HG03565 (cell line): Measurements from ENCODE around the gene BCKDK.

Experiments used
- ATAC-seq: cut with Tn5 transposase; IDR thresholded peaks from one replicate; pipeline ENCODE4 v1.9.1; 2021; ENCODE audit warnings: mild to moderate bottlenecking, moderate library complexity; ENCODE audit not compliant: unreplicated experiment

Gene BCKDK

DNA sequence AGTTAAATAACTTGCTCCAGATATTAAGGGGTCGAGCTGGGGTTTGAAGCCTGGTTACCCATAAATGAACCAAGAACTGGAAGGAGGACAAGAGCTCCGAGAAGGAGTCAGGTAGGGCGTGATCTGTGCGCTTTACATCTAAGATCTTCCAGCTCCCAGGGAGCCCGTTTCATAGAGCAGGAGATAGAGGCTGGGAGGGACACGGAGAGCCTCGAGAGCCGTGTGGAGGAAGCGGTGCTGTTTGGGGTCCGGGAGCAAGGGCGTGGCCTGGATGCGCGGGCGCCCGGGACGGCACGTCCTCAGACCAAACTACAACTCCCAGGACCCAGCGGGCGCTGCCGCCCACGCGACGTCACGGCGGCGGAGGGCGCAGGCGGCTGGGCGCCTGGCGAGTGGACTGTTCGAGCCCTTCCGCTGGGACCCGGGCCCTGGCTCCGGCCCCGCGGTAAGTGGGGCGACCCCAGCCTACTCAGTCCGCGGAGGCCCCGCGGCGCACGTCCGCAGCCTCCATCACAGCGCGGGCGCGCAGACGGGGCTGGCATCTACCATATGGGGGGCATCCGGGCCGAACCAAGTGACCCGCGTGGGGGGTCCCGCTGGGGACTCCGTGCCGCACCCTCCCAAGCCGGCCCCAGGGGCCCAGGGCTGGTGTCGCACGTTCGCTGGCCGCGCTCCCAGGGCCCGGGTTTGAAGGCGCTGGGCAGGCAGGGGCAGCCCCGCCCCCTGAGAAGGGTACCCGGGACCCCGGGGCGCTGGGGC, at the start of gene BCKDK:
Gene BCKDK, plus strand, starts transcription at position 352 of the 759 bp plus-strand sequence. CDS start 838 bp downstream, outside the sequence.
- peak; percentile 77 for ATAC-seq

DNA sequence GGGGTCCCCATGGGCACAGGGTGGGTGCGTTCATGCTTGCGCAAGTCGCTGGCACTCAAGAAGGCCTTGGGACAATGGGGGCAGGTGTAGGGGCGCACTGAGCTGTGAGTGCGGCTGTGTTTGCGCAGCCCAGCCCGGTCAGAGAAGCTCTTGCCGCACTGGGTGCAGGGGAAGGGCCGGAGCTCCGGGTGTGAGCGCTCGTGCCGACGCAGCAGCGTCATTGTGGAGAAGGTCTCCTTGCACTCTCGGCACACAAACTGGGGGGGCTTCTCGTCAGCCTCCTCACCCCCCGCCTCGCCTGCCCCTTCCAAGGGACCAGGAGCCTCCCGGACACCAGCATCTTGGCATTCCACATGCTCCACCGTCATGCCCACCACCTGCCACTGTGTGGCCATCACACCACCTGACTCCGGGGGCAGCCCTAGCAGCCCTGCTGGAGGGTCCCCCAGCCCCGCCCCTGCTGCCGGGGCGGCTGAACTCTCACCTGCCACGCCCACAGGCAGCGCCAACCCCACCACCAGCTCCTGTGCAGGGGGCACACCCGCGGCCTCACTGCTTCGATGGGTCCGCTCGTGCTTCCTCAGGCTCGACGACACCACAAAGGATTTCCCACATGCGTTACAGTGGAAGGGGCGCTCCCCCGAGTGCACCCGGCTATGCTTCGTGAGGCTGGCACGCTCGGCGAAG, 46.9 kb upstream of the BCKDK start:
- ATAC-seq, result no peak

DNA sequence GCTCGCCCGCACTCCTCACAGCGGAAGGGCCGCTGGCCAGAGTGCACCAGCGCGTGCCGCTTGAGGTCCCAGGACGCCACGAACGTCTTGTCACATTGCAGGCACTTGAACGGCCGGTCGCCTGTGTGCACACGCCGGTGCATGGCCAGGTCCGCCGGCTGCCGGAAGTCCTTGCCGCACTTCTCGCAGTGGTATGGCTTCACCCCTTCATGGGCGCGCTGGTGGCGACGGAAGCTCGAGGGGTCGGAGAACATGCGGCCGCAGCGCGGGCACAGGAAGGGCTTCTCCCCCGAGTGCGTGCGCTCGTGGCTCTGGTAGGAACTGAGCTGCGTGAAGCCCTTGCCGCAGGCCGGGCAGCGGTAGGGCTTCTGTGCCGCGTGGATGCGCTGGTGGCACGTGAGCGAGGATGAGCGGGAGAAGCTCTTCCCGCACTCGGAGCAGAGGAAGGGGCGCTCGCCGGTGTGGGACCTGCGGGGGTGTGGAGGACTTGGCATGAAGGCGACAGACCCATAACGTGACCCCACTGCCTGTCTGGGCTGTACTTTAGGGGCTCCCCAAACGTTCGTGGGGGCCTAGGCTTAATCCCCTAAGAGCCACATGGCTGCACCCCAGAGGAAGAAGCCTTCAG, 46.3 kb upstream of the BCKDK start:
- ATAC-seq, result no peak

GRCh38 chr16:31063495-31063842, 44.7 kb upstream of the BCKDK start:
- ATAC-seq, result no peak

DNA sequence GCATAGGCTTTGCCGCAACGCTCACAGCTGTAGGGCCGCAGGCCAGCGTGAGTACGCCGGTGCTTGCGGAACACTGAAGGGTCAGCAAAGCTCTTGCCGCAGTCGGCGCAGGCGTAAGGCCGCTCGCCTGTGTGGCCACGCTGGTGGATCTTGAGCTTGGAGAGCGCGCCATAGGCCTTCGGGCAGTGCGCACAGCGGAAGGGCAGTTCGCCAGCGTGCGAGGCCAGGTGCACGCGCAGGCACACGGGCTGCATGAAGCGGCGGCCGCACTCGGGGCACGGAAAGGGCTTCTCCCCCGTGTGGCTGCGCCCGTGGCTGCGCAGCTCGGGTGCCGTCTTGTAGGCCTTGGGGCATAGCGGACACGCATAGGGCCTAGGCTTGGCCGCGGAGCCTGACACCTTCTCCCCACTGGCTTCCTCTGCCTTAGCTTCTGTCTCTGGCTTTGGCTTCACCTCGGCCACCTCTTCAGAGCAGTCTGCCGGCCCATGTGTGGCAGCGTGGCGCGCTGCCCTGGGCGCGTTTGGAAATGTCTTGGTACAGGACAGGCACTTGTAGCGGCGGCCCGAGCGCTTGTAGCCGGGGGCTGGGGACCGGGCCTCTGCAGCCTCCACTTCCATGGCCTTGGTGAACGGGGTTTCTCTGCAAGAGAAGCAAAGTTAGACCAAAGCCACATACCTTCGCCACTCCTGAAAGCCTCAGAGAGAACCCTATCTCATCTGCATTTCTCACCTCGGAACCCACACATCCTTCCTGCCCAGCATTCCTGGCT, 44.2 kb upstream of the BCKDK start:
- ATAC-seq, result no peak

DNA sequence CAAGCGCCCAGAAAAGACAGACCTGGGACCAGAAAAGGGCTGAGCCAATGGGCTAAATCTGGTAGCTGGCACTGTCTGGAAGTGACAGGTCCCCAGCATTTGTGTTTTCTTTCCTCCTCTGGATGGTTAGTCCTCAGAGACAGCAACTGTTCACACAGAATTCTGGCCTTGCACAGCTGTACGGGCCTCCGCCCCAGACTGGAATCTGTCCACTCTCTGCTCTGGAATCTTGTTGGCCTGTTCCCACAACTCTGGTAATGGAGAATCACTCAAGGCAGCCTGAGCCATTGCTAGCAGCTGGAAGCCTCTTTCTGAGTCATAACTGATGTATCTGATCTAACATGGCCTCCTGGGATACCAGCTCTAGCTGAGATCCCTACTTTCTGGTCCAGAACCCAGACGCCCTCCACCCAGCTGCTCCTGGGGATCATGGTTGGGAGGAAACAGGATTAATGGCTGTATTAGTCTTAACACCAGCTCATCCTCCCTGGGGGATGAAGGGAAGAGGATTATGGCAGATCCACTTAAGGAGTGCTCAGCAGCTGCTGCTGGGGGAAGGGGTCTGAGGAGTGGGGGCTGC, 43.2 kb upstream of the BCKDK start:
- no peak for ATAC-seq

DNA sequence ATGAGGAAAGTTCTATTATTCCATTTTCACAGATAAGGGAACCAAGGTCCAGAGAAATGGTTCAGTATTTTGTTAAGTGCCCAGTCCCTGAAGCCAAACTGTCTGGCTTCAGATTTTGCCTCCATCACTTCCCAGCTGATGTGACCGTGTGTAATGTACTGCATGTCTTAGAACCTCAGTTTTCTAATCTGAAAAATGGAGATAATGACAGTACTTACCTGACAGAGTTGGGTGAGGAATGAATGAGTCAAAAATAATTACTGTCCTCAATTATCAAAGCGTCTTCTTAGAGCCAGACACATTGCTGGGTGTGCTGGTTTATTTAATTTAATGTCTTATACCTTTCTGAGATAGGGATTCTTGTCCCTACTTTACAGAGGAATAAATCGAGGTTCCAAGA, 40.8 kb upstream of the BCKDK start:
- ATAC-seq, result no peak

DNA sequence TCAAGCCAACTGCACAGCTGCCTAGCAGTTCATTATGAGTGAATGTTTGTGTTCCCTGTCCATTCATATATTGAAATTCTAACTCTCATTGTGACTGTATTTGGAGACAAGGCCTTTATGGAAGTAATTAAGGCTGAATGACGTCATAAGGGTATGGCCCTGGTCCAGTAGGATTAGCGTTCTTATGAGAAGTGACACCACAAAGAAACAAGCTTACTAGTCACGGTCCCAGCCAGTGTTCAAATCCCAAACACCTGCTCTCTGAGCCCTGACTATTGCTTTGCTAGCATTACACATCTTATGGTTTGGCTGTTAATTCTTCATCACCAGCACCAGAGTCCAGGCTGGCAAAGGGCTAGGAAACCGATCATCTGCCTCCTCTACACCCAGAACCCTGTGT, 36.3 kb upstream of the BCKDK start:
- ATAC-seq, result no peak

- no peak for ATAC-seq
Measured at GRCh38 chr16:31072540-31073141, 35.5 kb upstream of the BCKDK start.

DNA sequence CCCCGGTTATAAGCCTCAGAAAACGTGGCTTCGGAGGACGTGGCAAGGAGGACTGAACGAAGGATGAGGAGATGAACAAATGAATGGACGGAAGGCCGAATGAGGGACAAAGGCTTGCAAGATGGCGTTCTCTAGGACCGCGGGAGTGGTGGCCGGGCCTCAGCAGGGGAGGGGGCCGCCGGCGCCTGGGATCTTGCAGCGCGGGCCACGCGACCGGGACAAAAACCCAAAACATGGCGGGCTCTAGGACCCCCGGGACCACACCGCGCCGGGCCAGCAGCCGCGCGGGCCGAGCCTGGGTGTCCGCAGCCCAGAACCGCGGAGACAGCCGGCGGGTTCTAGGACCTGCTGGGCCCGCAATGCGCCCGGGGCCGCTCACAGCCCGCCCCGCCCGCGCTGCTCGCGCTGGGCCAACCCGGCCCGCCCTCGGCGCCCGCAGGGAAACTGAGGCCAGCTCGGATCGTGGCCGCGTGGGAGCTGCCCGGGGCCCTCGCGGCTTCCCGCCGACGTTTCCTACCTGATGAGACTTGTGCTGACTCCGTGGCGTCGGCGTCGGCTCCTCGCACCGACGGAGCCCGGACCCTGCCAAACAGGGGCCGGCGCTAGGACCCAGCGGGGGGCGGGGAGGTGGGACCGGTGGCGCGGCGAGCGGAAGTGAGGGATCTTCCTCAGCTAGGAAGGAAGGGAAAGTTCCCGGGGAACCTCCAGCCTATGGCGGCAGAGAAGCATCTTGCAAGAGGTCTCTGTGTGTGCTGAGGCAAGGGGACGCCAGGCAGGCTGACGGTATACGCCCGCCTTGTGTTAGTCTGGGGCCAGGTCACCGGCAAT, 34.8 kb upstream of the BCKDK start:
- ATAC-seq, result peak; percentile 34

DNA sequence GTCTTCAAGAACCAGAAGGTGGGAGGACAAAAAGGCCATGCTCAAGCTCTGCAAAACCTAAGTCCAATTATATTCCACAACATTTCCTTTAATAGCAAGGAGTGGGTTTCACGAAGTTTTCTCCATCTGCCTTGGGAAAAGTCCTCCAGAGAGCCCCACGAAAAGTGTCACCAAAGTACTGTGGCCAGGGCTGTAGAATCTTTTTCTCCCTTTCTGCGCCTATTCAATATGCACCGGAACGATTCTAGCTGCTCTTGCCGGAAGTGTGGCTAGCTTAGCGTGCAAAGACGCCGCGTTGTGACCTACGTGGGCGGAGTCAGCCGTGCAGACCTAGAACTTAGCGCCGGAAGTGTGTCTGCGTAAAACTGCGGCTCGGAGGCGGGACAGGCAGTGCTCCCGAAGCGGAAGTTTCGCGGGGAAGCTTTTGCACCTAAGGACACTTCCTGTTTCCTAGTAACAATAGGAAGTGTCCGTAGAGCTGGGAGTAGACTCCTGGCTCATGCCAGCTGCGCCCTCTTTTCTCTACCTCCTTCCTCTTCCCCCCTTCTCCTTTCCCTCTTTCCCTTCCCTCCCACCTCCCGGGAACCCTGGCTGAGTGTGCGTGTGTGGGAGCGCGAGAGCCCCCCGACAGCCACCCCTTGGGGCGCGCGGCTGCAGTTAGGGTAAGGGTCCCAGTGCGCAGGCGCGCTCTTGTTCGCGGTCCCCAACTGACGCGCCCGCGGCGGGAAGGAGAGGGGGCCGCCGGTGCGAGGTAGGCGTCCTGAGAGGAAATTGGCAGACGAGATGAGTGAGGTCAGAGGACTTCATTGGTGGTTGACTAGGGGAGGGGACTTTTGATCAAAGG, 34.0 kb upstream of the BCKDK start, which contains the start of the genes ZNF646 and ZNF668:
Gene ZNF646, plus strand, starts transcription at position 453 of the 844 bp plus-strand sequence. CDS start 1,903 bp downstream, outside the sequence.
Gene ZNF668, minus strand, starts transcription at position 271 of the 844 bp plus-strand sequence. CDS start 9,781 bp downstream, outside the sequence.
- ATAC-seq, result peak; percentile 66

GRCh38 chr16:31074814-31075183, 33.4 kb upstream of the BCKDK start:
- no peak for ATAC-seq

DNA sequence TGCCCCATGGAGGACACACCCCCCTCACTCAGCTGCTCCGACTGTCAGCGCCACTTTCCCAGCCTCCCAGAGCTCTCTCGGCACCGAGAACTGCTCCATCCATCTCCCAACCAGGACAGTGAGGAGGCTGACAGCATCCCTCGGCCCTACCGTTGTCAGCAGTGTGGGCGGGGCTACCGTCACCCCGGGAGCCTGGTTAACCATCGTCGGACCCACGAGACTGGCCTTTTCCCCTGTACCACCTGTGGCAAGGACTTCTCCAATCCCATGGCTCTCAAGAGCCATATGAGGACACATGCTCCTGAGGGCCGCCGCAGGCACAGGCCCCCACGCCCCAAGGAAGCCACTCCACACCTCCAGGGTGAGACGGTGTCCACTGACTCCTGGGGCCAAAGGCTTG, 31.9 kb upstream of the BCKDK start:
- ATAC-seq, result no peak

DNA sequence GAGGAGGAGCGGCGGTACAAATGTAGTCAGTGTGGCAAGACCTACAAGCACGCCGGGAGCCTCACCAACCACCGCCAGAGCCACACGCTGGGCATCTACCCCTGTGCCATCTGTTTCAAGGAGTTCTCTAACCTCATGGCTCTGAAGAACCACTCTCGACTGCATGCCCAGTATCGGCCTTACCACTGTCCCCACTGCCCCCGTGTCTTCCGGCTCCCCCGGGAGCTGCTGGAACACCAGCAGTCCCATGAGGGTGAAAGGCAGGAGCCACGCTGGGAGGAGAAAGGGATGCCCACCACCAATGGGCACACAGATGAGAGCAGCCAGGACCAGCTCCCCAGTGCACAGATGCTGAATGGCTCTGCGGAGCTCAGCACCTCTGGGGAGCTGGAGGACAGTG, 31.2 kb upstream of the BCKDK start:
- no peak for ATAC-seq

GRCh38 chr16:31077592-31078396, 30.4 kb upstream of the BCKDK start:
- no peak for ATAC-seq

GRCh38 chr16:31078597-31079341, 29.4 kb upstream of the BCKDK start:
- no peak for ATAC-seq

DNA sequence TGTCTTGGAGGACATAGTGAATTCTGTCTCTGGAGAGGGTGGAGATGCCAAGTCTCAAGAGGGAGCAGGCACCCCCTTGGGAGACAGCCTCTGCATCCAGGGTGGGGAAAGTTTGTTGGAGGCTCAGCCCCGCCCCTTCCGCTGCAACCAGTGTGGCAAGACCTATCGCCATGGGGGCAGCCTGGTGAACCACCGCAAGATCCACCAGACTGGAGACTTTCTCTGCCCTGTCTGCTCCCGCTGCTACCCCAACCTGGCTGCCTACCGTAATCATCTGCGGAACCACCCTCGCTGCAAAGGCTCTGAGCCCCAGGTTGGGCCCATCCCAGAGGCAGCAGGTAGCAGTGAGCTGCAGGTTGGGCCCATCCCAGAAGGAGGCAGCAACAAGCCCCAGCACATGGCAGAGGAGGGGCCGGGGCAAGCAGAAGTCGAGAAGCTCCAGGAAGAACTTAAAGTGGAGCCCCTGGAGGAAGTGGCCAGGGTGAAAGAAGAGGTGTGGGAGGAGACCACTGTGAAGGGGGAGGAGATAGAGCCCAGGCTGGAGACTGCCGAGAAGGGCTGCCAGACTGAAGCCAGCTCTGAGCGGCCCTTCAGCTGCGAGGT, 28.7 kb upstream of the BCKDK start:
- no peak for ATAC-seq
